Adrenal gland (tissue), 12 donors: Measurements from ENCODE around the gene RLF. TPM values are rescaled to one million over a fixed set of nuclear protein-coding genes. Genes with fewer than 3 reads are reported as not detected.

Source experiments
- DNase-seq, 7 donors: peaks; one replicate each; pipeline ENCODE4 v3.0.0-alpha.2; 2019 to 2020
- H3K27ac ChIP-seq, 5 donors: fragments of 200-600 bp; sonication (generic) in 4 of 5; 1 replicate in 3 of 5; 2 replicates in 2 of 5; pipeline versions ENCODE4 v1.5.1 to v1.8.0; 2016 to 2020; ENCODE audit warnings: mild to moderate bottlenecking in 1 of 5
- H3K27me3 ChIP-seq: fragments of 200-600 bp; 2 replicates; pipeline ENCODE4 v1.8.0; 2021
- H3K36me3 ChIP-seq, 2 donors: fragments of 200-600 bp; replicated peaks in 1 of 2; 1 replicate in 1 of 2; 2 replicates in 1 of 2; pipeline versions ENCODE4 v1.5.1 to v1.8.0; 2018 to 2022
- H3K4me1 ChIP-seq, 2 donors: fragments of 200-600 bp; replicated peaks in 1 of 2; 1 replicate in 1 of 2; 2 replicates in 1 of 2; pipeline versions ENCODE4 v1.5.1 to v1.8.0; 2018 to 2021
- H3K4me3 ChIP-seq, 4 donors: fragments of 200-600 bp; sonication (generic) in 3 of 4; one replicate each; pipeline ENCODE4 v1.5.1; 2016 to 2018
- H3K9me3 ChIP-seq, 3 donors: fragments of 200-600 bp; sonication (generic) in 1 of 3; replicated peaks in 1 of 3; 1 replicate in 2 of 3; 2 replicates in 1 of 3; pipeline versions ENCODE4 v1.5.1 to v1.8.0; 2016 to 2021
- POLR2A ChIP-seq, 2 donors: fragments of 450-650 bp; IDR thresholded peaks; one replicate each; pipeline ENCODE4 v1.6.1; 2017; ENCODE audit warnings: antibody characterized with exemption in 2 of 2, mild to moderate bottlenecking in 2 of 2, moderate library complexity in 1 of 2
- WGBS, 4 donors: extraction: QIAGEN DNeasy Blood & Tissue Kit in 2 of 4; methylation state at CpG; one replicate each; pipeline versions ENCODE4 v1.1.5 to v1.1.7; 2013 to 2017; 5-methylcytosine and 5-hydroxymethylcytosine counted together
- intact Hi-C, 2 donors: fragments of 100-400 bp; cut with DNase I; formaldehyde crosslinking; loops; one replicate each; pipeline versions ENCODE4 v1.14.1 to v1.15.0; 2022 to 2023
- polyA plus RNA-seq, 3 donors: library from polyadenylated mRNA; stranded (reverse); fragments of 200-250 nt in 2 of 3; fragments of 350-450 nt in 1 of 3; fragmentation: Illumina TruSeq in 1 of 3; extraction: RNeasy Lipid Tissue Mini Kit (QIAGEN cat#74804) in 1 of 3; gene quantifications; one replicate each; pipeline ENCODE4 v1.2.3, GENCODE V29; 2013 to 2014
- total RNA-seq, 9 donors: library from RNA; depleted of rRNA in 4 of 9; stranded (reverse); fragments of >200 nt in 4 of 9; fragments of 120-200 nt in 1 of 9; fragmentation: NEBNext Ultra II Directional in 1 of 9; extraction: Animal tissue kit (Norgen Biotek cat#: 25700) in 1 of 9; gene quantifications; one replicate each; pipeline versions ENCODE4 v1.1.0 to v1.2.4, GENCODE V29; 2013 to 2023
- TF ChIP-seq, protein P1 (sequence below), 6 experiments: fragments of 450-650 bp in 4 of 6; fragments of 200-600 bp in 2 of 6; sonication (generic) in 1 of 6; IDR thresholded peaks; 1 replicate in 5 of 6; 2 replicates in 1 of 6; pipeline versions ENCODE4 v1.5.1 to v1.8.0; 2016 to 2021; ENCODE audit warnings: antibody characterized with exemption in 6 of 6, mild to moderate bottlenecking in 2 of 6, moderate library complexity in 1 of 6
- donor health status: healthy with polysubstance abuse.
- donor health status: Bipolar disorder and iron deficiency.
- donor health status: DM: yes; HTN: yes; CAD: no.
- donor health status: DM: no; HTN: no; CAD: no.
- donor health status: DM: no; HTN: no; CAD: no.
- donor health status: DM: yes; HTN: yes; CAD: no.

Gene RLF
- total and polyA plus RNA-seq, 12 donors, result 3.7 to 18.8 (median 11.3) TPM

DNA sequence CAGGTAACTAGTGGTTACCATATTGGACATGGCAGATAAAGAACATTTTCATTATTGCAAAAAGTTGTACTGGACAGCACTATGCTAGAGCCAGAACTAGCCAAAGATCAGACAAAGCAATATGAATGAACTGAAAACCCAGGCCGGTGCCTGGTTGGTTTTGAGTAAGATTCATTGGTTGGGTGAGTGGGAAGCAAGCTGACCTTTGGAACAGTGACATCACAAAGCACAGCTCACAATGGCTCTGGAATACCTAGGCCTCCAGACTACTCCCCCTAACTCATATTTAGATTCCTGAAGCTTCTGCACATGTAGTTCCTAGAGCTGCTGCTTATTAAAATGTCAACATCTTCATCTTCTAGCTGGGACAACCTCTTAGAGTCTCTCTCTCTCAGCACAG is 86.5 kb downstream of the RLF start, which contains the start of gene TMCO2:
TMCO2 (plus strand) TSS at position 283 of the 400 bp plus-strand sequence; CDS start at position 340, 57 bp downstream.
- Histone ChIP-seq H3K27me3 (no peaks in the 10 kb centered on the region), H3K36me3 (no peaks in the 10 kb centered on the region), H3K4me1 (no peaks in the 10 kb centered on the region), H3K9me3 (no peaks in the 10 kb centered on the region), H3K4me3 (no peak within 1 kb of the TSS), H3K27ac (no peak within 1 kb of the TSS)
- 44 to 71% (median 68%) methylated on average over 1 of the region's 1 CpG for WGBS, 4 donors
- no peak for TF ChIP-seq POLR2A (IDR thresholded peaks at IDR 0.05)
- TF ChIP-seq, protein P1, sequence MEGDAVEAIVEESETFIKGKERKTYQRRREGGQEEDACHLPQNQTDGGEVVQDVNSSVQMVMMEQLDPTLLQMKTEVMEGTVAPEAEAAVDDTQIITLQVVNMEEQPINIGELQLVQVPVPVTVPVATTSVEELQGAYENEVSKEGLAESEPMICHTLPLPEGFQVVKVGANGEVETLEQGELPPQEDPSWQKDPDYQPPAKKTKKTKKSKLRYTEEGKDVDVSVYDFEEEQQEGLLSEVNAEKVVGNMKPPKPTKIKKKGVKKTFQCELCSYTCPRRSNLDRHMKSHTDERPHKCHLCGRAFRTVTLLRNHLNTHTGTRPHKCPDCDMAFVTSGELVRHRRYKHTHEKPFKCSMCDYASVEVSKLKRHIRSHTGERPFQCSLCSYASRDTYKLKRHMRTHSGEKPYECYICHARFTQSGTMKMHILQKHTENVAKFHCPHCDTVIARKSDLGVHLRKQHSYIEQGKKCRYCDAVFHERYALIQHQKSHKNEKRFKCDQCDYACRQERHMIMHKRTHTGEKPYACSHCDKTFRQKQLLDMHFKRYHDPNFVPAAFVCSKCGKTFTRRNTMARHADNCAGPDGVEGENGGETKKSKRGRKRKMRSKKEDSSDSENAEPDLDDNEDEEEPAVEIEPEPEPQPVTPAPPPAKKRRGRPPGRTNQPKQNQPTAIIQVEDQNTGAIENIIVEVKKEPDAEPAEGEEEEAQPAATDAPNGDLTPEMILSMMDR (IDR thresholded peaks at IDR 0.05), result no peak
- DNase-seq, result no peak
- intact Hi-C loops, result no loop called here

DNA sequence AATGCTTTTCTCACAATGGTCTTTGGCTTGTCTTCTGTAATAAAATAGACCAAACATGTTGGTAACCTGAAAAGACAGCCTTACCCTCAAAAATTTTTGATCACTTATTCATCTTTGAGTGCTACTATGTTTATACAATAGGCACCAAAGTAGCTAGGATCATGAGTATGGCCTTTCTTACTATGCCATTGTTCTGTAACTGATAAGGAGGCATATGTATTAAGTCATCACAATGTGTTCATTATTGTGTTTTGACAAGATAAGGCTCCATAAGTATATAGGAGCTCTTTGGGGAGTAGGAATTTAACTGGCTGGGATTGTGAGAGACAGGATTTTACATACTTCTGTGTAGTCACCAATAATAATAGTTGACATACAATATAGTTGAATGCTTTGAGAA is 87.2 kb downstream of the RLF start:
- Histone ChIP-seq H3K27ac (no peak overlapping the region), H3K36me3 (no peaks in the 10 kb centered on the region), H3K4me3 (no peak overlapping the region), H3K9me3 (no peaks in the 10 kb centered on the region), H3K27me3 (no peaks in the 10 kb centered on the region), H3K4me1 (no peaks in the 10 kb centered on the region)
- no peak for TF ChIP-seq POLR2A (IDR thresholded peaks at IDR 0.05)
- TF ChIP-seq, protein P1 (IDR thresholded peaks at IDR 0.05), result no peak
- no peak for DNase-seq
- intact Hi-C loops, result no loop called here

DNA sequence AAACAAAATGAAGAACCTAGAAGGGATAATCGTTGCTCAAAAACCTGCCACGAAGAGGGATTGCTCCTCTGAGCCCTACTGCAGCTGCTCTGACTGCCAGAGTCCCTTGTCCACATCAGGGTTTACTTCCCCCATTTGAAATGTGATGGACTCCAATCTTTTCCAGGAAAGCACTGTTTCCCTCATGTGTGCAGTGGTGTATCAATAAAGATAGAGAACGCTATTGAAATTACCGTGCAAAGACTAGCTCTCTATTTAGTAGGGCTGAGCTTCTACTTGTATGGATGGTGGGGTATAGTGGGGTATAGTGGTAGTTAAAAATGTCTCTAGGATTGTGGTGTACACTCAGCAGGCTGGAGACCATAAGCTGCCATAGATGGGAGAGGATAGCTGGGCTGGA is 90.3 kb downstream of the RLF start:
- no peak for TF ChIP-seq POLR2A (IDR thresholded peaks at IDR 0.05)
- TF ChIP-seq, protein P1 (IDR thresholded peaks at IDR 0.05), result no peak
- intact Hi-C loops, result loop anchor here in 1 of 2 donors (10.0 kb wide), 1 partner anchor 87 kb away; the partner anchor contains the start of gene RLF
- 68 to 80% (median 76%) methylated on average over 4 of the region's 4 CpGs for WGBS, 4 donors

GRCh38 chr1:40252601-40253000 is 91.4 kb downstream of the RLF start:
- H3K27ac ChIP-seq, result no peak overlapping the region
- DNase-seq, result no peak
- no peaks in the 10 kb centered on the region for H3K36me3 ChIP-seq
- no peak overlapping the region for H3K4me3 ChIP-seq
- peaks cover 11 to 13% of the 10 kb centered on the region in 2 donors for H3K4me1 ChIP-seq
- intact Hi-C loops, result loop anchor here in 1 of 2 donors (10.0 kb wide), 1 partner anchor 88 kb away; the partner anchor contains the start of gene RLF
- H3K9me3 ChIP-seq, result no peaks in the 10 kb centered on the region
- TF ChIP-seq, protein P1 (IDR thresholded peaks at IDR 0.05), result no peak
- no peak for TF ChIP-seq POLR2A (IDR thresholded peaks at IDR 0.05)
- 75 to 96% (median 84%) methylated on average over 2 of the region's 2 CpGs for WGBS, 4 donors
- no peaks in the 10 kb centered on the region for H3K27me3 ChIP-seq

More for the DNA sequence above, 90.3 kb downstream of the RLF start:
- Histone ChIP-seq H3K27me3 (no peaks in the 10 kb centered on the region), H3K36me3 (no peaks in the 10 kb centered on the region), H3K27ac (no peak overlapping the region), H3K4me3 (no peak overlapping the region), H3K4me1 (peaks cover 3 to 6% of the 10 kb centered on the region in 2 donors), H3K9me3 (no peaks in the 10 kb centered on the region)
- no peak for DNase-seq
